Neuron (in vitro differentiated cells): Measurements from ENCODE around the gene MARK4.

Experiments
- H2AFZ ChIP-seq: one replicate; pipeline ENCODE4 v1.6.1; 2013; ENCODE audit warnings: low read depth, mild to moderate bottlenecking, inconsistent platforms, low read length, moderate library complexity
- H3K27me3 ChIP-seq: one replicate; pipeline ENCODE4 v1.6.1; 2013; ENCODE audit warnings: low read length; ENCODE audit not compliant: insufficient read depth
- H3K36me3 ChIP-seq: one replicate; pipeline ENCODE4 v1.6.1; 2013; ENCODE audit warnings: low read length; ENCODE audit not compliant: insufficient read depth
- H3K4me1 ChIP-seq: one replicate; pipeline ENCODE4 v1.6.1; 2013; ENCODE audit warnings: low read length; ENCODE audit not compliant: insufficient read depth
- H3K4me3 ChIP-seq: 2 replicates; pipeline ENCODE4 v1.5.1; 2013; ENCODE audit warnings: mild to moderate bottlenecking, low read length, moderate library complexity
- H3K9me3 ChIP-seq: one replicate; pipeline ENCODE4 v1.6.1; 2013; ENCODE audit warnings: low read length

MARK4 gene

GRCh38 chr19:45347570-45348366 lies 96.7 kb downstream of the MARK4 start:
- Histone ChIP-seq H3K4me1 (no peaks in the 10 kb centered on the region), H3K4me3 (no peak overlapping the region), H3K27me3 (peaks cover 9% of the 10 kb centered on the region), H2AFZ (no peak overlapping the region), H3K9me3 (peaks cover 2% of the 10 kb centered on the region), H3K36me3 (peaks cover 21% of the 10 kb centered on the region)

DNA sequence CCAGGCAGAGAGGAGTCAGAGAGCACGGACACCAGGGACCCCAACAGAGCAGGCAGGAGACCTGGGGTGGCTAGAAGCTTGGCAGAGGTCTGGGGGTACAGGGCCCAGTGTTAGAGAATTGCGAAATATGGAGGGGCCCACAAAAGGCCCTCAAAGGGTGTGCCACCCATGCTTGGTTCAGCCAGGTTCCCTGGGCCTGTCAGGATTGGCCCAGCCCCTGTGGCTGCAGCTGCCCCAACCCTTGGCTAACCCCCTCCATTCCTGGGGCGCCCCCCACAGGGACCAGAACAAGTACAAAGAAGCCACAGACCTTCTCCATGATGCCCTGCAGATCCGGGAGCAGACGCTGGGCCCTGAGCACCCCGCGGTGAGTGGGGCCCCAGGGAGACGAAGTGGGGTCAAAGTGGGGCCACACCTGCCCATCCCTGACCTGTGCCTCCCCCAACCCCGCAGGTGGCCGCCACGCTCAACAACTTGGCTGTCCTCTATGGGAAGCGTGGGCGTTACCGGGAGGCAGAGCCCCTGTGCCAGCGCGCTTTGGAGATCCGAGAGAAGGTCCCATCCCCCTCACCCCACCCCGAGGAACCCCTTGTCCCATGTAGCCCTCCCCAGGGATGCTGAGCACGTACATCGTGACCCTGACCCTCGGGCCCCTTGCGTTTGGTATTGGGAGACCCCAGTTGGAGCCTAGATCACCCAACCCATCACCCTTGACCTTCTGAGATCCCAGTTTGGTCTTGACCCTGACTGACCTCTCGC lies 97.5 kb downstream of the MARK4 start:
- H2AFZ ChIP-seq = no peak overlapping the region
- peaks cover 6% of the 10 kb centered on the region for H3K27me3 ChIP-seq
- peaks cover 28% of the 10 kb centered on the region for H3K36me3 ChIP-seq
- no peaks in the 10 kb centered on the region for H3K9me3 ChIP-seq
- no peaks in the 10 kb centered on the region for H3K4me1 ChIP-seq
- no peak overlapping the region for H3K4me3 ChIP-seq

DNA sequence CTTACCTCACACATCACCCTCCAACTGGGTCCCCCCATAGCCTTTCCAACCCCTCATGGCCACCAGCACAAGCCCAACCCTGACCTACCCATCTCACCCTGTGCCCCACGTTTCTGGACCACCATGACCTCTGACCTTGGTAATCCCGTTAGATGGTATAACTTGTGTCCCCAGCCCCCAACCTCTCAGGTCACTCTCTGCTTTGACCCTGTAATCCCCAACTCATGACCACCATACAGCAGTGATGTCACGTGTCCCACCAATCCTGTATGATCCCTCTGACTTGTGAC lies 98.0 kb downstream of the MARK4 start:
- no peak overlapping the region for H2AFZ ChIP-seq
- H3K27me3 ChIP-seq = peaks cover 6% of the 10 kb centered on the region
- no peak overlapping the region for H3K4me3 ChIP-seq

GRCh38 chr19:45349430-45349941 lies 98.4 kb downstream of the MARK4 start:
- no peak overlapping the region for H2AFZ ChIP-seq
- peaks cover 37% of the 10 kb centered on the region for H3K36me3 ChIP-seq
- peaks cover 6% of the 10 kb centered on the region for H3K27me3 ChIP-seq
- no peaks in the 10 kb centered on the region for H3K4me1 ChIP-seq
- no peaks in the 10 kb centered on the region for H3K9me3 ChIP-seq
- no peak overlapping the region for H3K4me3 ChIP-seq

More for the DNA sequence above, 98.0 kb downstream of the MARK4 start:
- no peaks in the 10 kb centered on the region for H3K9me3 ChIP-seq
- H3K36me3 ChIP-seq = peaks cover 34% of the 10 kb centered on the region
- no peaks in the 10 kb centered on the region for H3K4me1 ChIP-seq

GRCh38 chr19:45350477-45351058 lies 99.5 kb downstream of the MARK4 start:
- Histone ChIP-seq H3K4me3 (no peak overlapping the region), H3K9me3 (no peaks in the 10 kb centered on the region), H3K4me1 (no peaks in the 10 kb centered on the region), H2AFZ (no peak overlapping the region), H3K27me3 (no peaks in the 10 kb centered on the region), H3K36me3 (peaks cover 44% of the 10 kb centered on the region)

- H3K9me3 ChIP-seq = no peaks in the 10 kb centered on the region
- no peaks in the 10 kb centered on the region for H3K27me3 ChIP-seq
- no peak overlapping the region for H3K4me3 ChIP-seq
- H2AFZ ChIP-seq = no peak overlapping the region
- peaks cover 53% of the 10 kb centered on the region for H3K36me3 ChIP-seq
- H3K4me1 ChIP-seq = no peaks in the 10 kb centered on the region
Measured at GRCh38 chr19:45351401-45351952, 100.4 kb downstream of the MARK4 start.

DNA sequence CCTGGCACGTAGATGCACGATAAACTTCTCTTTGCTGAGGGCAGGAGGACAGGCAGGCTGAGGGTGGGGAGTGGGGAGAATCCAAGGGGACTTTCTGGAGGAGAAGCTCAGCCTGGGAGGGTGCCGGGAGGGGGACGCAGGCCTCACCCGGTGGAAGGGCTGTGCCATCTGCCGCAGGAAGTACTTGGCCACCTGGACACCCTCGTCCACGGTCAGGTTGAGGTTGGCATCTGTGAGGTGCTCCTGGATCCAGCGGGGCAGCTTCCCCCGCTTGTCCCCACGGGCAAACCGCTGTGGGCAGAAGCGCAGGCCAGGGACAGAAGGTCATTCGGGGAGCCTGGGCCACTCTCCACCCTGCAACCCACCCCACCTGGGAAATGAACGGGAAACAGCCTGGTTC lies 101.0 kb downstream of the MARK4 start:
- Histone ChIP-seq H3K36me3 (peaks cover 58% of the 10 kb centered on the region), H3K27me3 (no peaks in the 10 kb centered on the region), H2AFZ (no peak overlapping the region), H3K9me3 (no peaks in the 10 kb centered on the region), H3K4me1 (peaks cover under 1% of the 10 kb centered on the region), H3K4me3 (no peak overlapping the region)

DNA sequence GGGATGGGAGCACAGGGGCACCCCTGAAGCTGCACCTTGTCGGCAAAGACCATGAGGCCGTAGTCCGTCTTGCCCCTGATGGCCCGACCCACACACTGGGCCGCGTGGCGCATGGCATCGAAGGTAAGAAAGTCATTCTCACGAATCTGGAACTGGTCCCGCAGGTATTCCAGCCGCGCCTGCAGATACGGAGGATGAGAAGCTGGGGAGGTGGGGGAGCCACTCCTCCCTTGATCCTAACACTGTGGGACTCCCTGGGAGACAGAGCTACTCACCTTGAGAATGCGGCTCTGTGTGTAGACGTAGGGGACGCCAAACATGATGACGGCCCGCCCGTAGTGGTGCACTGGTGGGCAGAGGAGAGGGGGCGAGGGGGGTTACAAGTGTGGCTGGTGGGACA lies 101.4 kb downstream of the MARK4 start:
- Histone ChIP-seq H3K4me1 (peaks cover 2% of the 10 kb centered on the region), H2AFZ (no peak overlapping the region), H3K27me3 (no peaks in the 10 kb centered on the region), H3K36me3 (peaks cover 62% of the 10 kb centered on the region), H3K9me3 (no peaks in the 10 kb centered on the region), H3K4me3 (no peak overlapping the region)

DNA sequence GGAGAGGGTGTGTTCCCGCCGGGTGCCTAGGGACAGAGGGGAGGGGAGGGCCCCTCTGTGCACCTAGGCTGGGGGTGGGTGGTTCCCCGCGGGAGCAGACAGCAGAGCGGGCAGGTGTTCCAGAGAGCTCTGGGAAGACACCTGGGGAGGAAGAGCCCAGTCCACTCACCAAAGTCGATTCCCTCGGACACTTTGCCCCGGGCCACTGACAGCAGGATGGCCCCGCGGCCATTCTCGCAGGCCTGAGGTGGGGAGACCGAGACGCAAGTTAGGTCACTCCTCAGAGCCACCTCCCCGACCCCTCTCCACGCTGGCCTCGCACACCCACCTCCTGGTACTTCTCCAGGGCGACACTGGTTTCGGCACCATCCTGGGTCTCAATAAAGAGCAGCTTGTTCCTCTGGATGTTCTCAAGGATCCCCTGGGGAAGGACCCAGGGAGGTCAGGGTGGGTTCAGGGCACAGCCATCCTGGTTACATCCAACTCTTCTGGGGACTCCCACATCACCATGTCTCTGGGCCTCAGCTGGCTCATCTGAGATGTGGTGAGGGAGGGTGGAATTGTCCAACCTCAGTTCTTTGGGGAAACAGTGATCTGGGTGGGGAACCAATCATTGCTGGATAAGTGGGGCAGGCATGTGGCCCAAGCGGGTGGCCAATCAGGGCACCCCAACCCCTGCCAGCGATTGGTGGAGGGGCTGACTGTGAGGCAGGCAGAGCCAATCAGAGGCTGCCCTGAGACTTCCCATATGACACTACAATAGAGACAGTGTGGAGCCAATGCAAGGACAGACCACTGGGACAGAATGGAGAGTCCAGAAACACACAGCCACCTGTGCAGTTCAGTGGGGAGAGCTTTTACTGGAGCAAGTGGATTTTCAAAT lies 102.1 kb downstream of the MARK4 start:
- Histone ChIP-seq H3K36me3 (peaks cover 66% of the 10 kb centered on the region), H2AFZ (no peak overlapping the region), H3K4me3 (no peak overlapping the region), H3K4me1 (peaks cover 2% of the 10 kb centered on the region), H3K27me3 (no peaks in the 10 kb centered on the region), H3K9me3 (no peaks in the 10 kb centered on the region)

DNA sequence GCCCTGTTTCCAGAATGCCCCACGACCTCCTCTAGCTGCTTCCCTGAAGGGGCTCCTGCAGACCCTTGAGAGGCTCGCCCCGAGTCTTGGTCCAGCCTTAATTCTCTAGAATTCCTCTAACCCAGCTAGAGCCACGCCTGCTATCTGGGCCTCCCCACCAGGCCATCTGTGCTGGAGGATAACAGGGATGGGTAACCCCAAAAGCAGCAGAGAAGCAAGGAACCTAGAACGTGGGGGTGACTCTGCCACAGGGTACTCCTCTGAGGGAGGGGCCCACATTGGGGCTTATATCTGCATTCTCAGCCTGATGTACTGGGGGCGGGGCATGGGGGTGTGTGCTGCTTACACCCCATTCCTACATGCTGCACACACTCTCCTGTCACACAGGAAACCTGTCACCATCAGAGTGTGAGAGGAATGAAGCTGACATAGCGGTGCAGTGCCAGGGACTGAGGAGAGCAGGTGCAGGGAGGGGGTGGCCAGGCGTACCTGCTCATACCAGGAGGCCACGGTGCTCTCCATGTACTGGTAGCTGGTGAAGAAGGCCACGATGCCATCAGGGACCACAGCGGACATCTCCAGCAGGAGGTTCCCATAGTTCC lies 103.3 kb downstream of the MARK4 start:
- H3K4me1 ChIP-seq = peaks cover 2% of the 10 kb centered on the region
- no peaks in the 10 kb centered on the region for H3K9me3 ChIP-seq
- no peaks in the 10 kb centered on the region for H3K27me3 ChIP-seq
- no peak overlapping the region for H3K4me3 ChIP-seq
- no peak overlapping the region for H2AFZ ChIP-seq
- peaks cover 71% of the 10 kb centered on the region for H3K36me3 ChIP-seq
